Neural cell (in vitro differentiated cells): Measurements from ENCODE around the gene FLACC1.

Experiments
- CTCF ChIP-seq: fragments of 450-650 bp; IDR thresholded peaks from 2 replicates; pipeline ENCODE4 v1.5.1; 2014; ENCODE audit warnings: antibody characterized with exemption, mild to moderate bottlenecking, moderate library complexity; ENCODE audit not compliant: poor library complexity, severe bottlenecking
- EP300 ChIP-seq: fragments of 450-650 bp; conservative IDR thresholded peaks from 2 replicates; pipeline ENCODE4 v1.6.1; 2014; ENCODE audit warnings: antibody characterized with exemption, mild to moderate bottlenecking, moderate library complexity; ENCODE audit not compliant: poor library complexity, severe bottlenecking
- POLR2AphosphoS5 ChIP-seq: IDR thresholded peaks from 2 replicates; pipeline ENCODE4 v1.6.1; 2012
- REST ChIP-seq: IDR thresholded peaks from 2 replicates; pipeline ENCODE4 v1.6.1; 2012; ENCODE audit warnings: borderline replicate concordance

- no peak for TF ChIP-seq POLR2AphosphoS5
- no peak for TF ChIP-seq EP300
- no peak for TF ChIP-seq CTCF
- no peak for TF ChIP-seq REST
Observed at GRCh38 chr2:201404699-201405280, 47.6 kb upstream of the FLACC1 start.
